SK-N-MC (cell line): Measurements from ENCODE around the gene ABCB4.

Experiments used
- DNase-seq: peaks from one replicate; pipeline ENCODE4 v3.0.0-alpha.2; 2011; ENCODE audit warnings: low read depth, low spot score
- H3K27ac ChIP-seq: fragments of 200-600 bp; sonication (generic); 2 replicates; pipeline ENCODE4 v1.5.1; 2016; ENCODE audit warnings: mixed run types
- H3K36me3 ChIP-seq: fragments of 200-600 bp; sonication (generic); 2 replicates; pipeline ENCODE4 v1.6.1; 2017; ENCODE audit warnings: antibody characterized with exemption, low read length, mixed read lengths; ENCODE audit not compliant: insufficient read depth
- H3K4me3 ChIP-seq: fragments of 200-600 bp; sonication (generic); 2 replicates; pipeline ENCODE4 v1.5.1; 2016
- H3K9ac ChIP-seq: fragments of 200-600 bp; sonication (generic); 2 replicates; pipeline ENCODE4 v1.8.0; 2017; ENCODE audit warnings: mixed run types, mixed read lengths; ENCODE audit not compliant: insufficient read length
- H3K9me3 ChIP-seq: fragments of 200-600 bp; sonication (generic); 2 replicates; pipeline ENCODE4 v1.6.1; 2017; ENCODE audit warnings: low read depth, mild to moderate bottlenecking, antibody characterized with exemption, low read length, moderate library complexity, mixed read lengths
- EZH2 ChIP-seq: fragments of 200-600 bp; sonication (generic); IDR thresholded peaks from one replicate; pipeline ENCODE4 v1.6.1; 2017; ENCODE audit warnings: antibody characterized with exemption
- FOXP2 ChIP-seq: optimal IDR thresholded peaks from 2 replicates; pipeline ENCODE3; 2011; ENCODE audit warnings: mild to moderate bottlenecking, moderate library complexity; ENCODE audit not compliant: insufficient read depth; ENCODE audit errors: extremely low read length, control extremely low read depth
- POLR2AphosphoS5 ChIP-seq: IDR thresholded peaks from 2 replicates; pipeline ENCODE4 v1.6.1; 2012; ENCODE audit warnings: mild to moderate bottlenecking, low read depth, low read length, borderline replicate concordance

ABCB4 gene

DNA sequence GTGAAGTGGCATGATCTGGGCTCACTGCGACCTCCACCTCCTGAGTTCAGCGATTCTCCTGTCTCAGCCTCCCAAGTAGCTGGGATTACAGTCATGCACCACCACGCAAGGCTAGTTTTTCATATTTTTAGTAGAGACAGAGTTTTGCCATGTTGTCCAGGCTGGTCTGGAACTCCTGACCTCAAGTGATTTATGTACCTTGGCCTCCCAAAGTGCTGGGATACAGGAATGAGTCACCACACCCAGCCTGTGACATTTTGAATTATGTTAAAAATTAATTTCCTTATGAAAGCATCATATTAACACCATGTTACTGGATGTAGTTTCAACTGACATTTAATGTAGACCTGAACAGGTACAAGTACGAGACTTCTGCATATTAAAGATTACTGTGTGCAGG, 24.3 kb downstream of the ABCB4 start:
- no peaks in the 10 kb centered on the region for H3K36me3 ChIP-seq
- H3K4me3 ChIP-seq, result no peak overlapping the region
- no peak overlapping the region for H3K9ac ChIP-seq
- DNase-seq, result no peak
- H3K9me3 ChIP-seq, result no peaks in the 10 kb centered on the region
- H3K27ac ChIP-seq, result no peak overlapping the region
- TF ChIP-seq EZH2 (no peak), POLR2AphosphoS5 (no peak), FOXP2 (no peak)

DNA sequence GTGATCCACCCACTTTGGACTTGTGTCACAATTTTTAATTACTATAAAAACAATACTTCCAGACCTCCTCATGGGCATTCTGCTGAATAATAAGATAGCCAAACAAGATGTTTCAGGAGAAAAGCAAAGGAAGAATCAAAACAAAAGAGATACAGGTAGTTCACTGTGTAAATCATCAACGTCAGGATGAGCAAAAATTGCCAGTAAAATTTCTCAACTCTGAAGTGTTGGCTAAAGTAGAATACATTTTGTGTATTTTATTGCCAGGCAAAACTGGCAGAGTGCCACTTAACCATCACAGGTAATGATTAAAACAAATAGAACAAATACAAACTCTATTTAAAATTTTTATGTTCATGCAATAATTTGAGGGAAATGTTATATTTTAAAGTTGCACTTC, 24.8 kb downstream of the ABCB4 start:
- no peak overlapping the region for H3K27ac ChIP-seq
- H3K4me3 ChIP-seq, result no peak overlapping the region
- no peak for DNase-seq
- H3K9me3 ChIP-seq, result no peaks in the 10 kb centered on the region
- TF ChIP-seq POLR2AphosphoS5 (no peak), EZH2 (no peak), FOXP2 (no peak)
- no peak overlapping the region for H3K9ac ChIP-seq
- no peaks in the 10 kb centered on the region for H3K36me3 ChIP-seq

DNA sequence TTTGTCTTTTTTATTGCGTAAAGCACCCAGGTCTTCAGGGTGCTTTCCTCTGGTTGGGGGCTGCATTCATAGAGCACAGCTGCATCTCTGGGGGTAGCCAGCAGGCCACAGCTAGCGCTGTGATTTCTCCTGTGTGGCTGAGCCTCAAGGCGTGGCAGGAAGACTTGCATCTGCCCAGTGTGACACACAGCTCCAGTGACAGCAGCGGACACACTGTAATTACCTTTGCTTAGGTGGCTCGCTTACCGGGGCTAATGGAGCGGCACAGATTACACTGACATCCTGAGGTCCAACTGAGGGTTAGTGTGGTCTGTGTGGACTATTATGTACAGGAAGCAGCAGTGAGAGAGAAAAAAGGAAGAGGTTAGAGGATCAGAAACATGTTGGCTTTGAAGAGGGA, 27.1 kb downstream of the ABCB4 start:
- H3K9ac ChIP-seq, result no peak overlapping the region
- H3K36me3 ChIP-seq, result no peaks in the 10 kb centered on the region
- H3K9me3 ChIP-seq, result no peaks in the 10 kb centered on the region
- TF ChIP-seq EZH2 (no peak), POLR2AphosphoS5 (no peak), FOXP2 (no peak)
- no peak for DNase-seq
- H3K4me3 ChIP-seq, result no peak overlapping the region
- H3K27ac ChIP-seq, result no peak overlapping the region

DNA sequence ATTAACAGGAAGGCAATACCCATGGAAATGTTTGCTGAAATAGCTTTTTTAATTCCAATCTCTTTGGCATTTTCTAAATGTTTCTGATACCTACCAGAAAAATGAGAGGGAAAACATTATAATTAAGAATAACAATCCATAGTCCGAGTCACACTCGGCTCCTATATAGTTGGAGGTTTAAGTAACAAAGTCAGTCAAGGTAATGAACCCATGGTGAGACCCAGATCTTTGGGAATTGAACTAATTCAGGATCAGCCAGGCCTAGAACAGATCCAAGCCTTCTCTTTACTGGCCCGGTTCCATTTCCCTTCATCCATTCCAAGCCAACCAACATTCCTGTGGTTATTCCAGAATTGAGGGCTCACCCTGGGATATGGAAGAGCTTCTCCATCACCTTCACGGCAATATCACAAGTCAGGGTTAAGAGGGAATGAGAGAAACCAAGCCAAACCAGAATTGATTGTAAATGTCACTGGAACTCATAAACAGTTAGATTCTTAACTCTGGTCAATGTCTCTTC, 28.3 kb downstream of the ABCB4 start:
- Histone ChIP-seq H3K27ac (no peak overlapping the region), H3K9ac (no peak overlapping the region), H3K4me3 (no peak overlapping the region), H3K36me3 (no peaks in the 10 kb centered on the region), H3K9me3 (no peaks in the 10 kb centered on the region)
- no peak for DNase-seq
- TF ChIP-seq FOXP2 (no peak), POLR2AphosphoS5 (no peak), EZH2 (no peak)

DNA sequence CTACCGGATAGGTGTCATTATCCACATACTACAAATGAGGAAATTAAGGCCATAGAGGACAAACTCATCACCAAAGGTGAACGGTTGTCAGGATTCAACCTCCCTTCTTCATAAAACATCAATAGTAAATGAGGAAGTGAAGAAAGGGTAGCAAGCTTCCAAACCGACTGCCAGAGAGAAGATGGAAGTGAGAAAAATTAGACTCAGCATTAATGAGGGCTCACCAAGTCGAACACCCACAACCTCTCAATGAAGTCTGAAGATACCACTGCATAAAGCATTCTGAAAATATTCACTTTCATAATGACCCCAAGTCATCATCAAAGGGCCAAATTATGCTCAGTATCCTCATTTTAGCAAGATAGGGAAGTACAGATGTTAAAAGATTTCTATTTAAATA, 29.6 kb downstream of the ABCB4 start:
- no peaks in the 10 kb centered on the region for H3K9me3 ChIP-seq
- TF ChIP-seq FOXP2, result no peak
- no peak for TF ChIP-seq POLR2AphosphoS5
- TF ChIP-seq EZH2, result no peak
- no peaks in the 10 kb centered on the region for H3K36me3 ChIP-seq
- no peak overlapping the region for H3K9ac ChIP-seq
- DNase-seq, result no peak
- no peak overlapping the region for H3K4me3 ChIP-seq
- no peak overlapping the region for H3K27ac ChIP-seq

DNA sequence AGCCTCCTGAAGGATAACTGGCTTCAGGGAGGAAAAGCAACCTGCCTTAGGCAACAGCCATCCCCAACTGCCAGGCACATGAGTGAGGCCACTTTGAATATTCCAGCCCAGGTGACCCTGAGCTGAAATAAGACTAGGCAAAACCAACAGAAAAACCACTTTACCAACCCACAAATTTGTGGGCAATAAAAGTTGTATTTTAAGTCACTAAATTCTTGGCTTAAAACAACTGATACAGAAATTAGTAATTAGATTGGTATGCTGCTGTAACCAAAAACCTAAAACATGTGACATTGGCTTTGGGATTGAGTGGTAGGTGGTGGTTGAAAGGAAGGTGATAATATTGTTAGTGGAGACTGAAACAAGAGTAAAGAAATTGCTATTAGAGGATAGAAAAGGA, 39.9 kb downstream of the ABCB4 start:
- no peak for TF ChIP-seq FOXP2
- no peak for TF ChIP-seq POLR2AphosphoS5
- TF ChIP-seq EZH2, result no peak
- no peak for DNase-seq
- no peaks in the 10 kb centered on the region for H3K9me3 ChIP-seq
- no peak overlapping the region for H3K27ac ChIP-seq
- H3K9ac ChIP-seq, result no peak overlapping the region
- no peaks in the 10 kb centered on the region for H3K36me3 ChIP-seq
- H3K4me3 ChIP-seq, result no peak overlapping the region

DNA sequence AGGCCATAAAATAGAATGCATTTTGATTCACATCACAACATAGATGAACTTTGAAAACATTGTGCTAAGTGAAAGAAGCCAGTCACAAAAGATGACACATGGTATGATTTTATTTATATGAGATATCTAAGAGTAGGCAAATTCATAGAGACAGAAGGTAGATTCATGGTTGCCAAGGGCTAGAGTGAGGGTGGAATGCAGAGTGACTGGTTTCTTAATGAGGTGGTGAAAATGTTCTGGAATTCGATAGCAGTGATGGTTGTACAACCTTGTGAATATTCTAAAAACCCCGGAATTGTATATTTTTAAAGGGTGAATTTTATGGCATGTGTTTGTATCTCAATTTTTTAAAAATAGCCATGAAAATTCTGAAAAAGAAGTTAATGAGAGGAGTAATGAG, 42.9 kb downstream of the ABCB4 start:
- Histone ChIP-seq H3K9ac (no peak overlapping the region), H3K36me3 (no peaks in the 10 kb centered on the region), H3K9me3 (no peaks in the 10 kb centered on the region), H3K4me3 (no peak overlapping the region), H3K27ac (no peak overlapping the region)
- no peak for DNase-seq
- no peak for TF ChIP-seq POLR2AphosphoS5
- no peak for TF ChIP-seq FOXP2
- no peak for TF ChIP-seq EZH2

DNA sequence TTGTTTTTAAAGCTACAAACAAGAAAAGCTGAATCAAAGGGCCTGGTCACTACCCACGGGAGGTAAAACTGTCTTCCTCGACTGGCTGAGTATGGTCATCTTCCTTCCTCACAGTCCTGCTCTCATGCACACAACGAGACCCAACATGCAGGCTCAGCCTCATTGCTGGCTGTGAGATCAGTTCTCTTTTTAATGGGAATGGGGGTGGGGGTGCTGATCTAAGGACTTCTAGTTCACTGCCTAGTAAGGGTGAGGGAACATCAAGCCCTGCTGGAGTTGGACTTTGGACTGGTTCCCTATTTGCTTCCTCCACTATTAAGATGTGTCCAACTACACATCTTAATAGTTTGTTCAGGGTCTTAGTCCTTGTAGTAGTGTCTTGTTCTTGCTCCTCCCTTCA, 48.2 kb downstream of the ABCB4 start:
- Histone ChIP-seq H3K36me3 (no peaks in the 10 kb centered on the region), H3K4me3 (no peak overlapping the region), H3K9ac (no peak overlapping the region), H3K9me3 (no peaks in the 10 kb centered on the region), H3K27ac (no peak overlapping the region)
- TF ChIP-seq FOXP2, result no peak
- TF ChIP-seq EZH2, result no peak
- TF ChIP-seq POLR2AphosphoS5, result no peak
- DNase-seq, result no peak

DNA sequence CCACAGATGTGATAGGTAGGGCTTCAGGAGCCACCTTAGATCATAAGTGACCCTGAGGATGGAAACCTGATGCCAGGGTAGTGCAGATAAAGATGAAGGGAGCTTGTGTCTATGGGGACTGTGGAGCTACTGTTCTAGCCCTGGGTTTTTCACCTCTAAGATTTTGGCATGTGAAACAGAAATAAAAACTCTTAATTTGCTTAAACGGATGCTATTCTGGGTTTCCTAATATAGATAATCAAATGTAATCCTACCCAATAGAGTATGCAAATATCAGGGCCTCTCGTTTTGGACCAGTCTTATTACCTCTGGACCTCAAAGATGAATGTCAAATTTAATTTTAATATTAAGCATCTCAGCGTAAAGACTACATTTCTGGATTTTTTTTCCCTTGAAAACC, 49.3 kb downstream of the ABCB4 start:
- TF ChIP-seq FOXP2 (no peak), POLR2AphosphoS5 (no peak), EZH2 (no peak)
- no peak for DNase-seq
- H3K36me3 ChIP-seq, result no peaks in the 10 kb centered on the region
- no peaks in the 10 kb centered on the region for H3K9me3 ChIP-seq
- no peak overlapping the region for H3K9ac ChIP-seq
- no peak overlapping the region for H3K27ac ChIP-seq
- H3K4me3 ChIP-seq, result no peak overlapping the region

DNA sequence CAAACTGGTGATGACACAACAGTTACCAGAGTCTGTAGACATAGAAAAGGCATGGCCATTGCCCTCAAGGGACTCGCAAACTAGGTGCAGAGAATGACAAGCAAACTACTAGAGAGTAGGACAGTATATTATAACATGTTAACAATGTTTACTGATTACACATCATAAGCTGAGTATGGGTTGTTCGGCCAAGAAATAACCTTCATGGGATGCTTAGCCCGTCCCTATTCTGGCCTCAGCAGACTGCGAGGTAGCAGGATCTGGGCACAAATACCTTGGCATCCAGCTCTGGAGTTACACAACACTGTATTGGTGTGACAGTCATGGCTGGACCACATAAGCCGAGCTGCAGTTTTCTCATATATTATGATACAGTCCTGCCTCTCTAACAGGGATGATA, 51.4 kb downstream of the ABCB4 start:
- Histone ChIP-seq H3K9me3 (no peaks in the 10 kb centered on the region), H3K36me3 (no peaks in the 10 kb centered on the region), H3K27ac (no peak overlapping the region), H3K9ac (no peak overlapping the region), H3K4me3 (no peak overlapping the region)
- no peak for DNase-seq
- TF ChIP-seq EZH2 (no peak), FOXP2 (no peak), POLR2AphosphoS5 (no peak)
